Type B pancreatic cell (in vitro differentiated cells): ENCODE measurements around the gene HDAC8. TPM values are rescaled to one million over a fixed set of nuclear protein-coding genes. Genes with fewer than 3 reads are reported as not detected.

Source experiments
- DNase-seq: peaks from one replicate; pipeline ENCODE4 v3.0.0; 2021; ENCODE audit warnings: mixed read lengths; ENCODE audit not compliant: unreplicated experiment; ENCODE audit errors: extremely low spot score
- H3K27ac Mint-ChIP-seq: 2 replicates; pipeline ENCODE4 v1.8.0; 2021; ENCODE audit warnings: mild to moderate bottlenecking, mixed read lengths
- H3K27me3 Mint-ChIP-seq: 2 replicates; pipeline ENCODE4 v1.8.0; 2021; ENCODE audit warnings: mixed read lengths
- H3K36me3 Mint-ChIP-seq: 2 replicates; pipeline ENCODE4 v1.8.0; 2021; ENCODE audit warnings: mixed read lengths
- H3K4me1 Mint-ChIP-seq: one replicate; pipeline ENCODE4 v1.8.0; 2021; ENCODE audit warnings: mixed read lengths; ENCODE audit not compliant: unreplicated experiment
- H3K4me3 Mint-ChIP-seq: 2 replicates; pipeline ENCODE4 v1.8.0; 2021; ENCODE audit warnings: mild to moderate bottlenecking, mixed read lengths
- H3K9me3 Mint-ChIP-seq: 2 replicates; pipeline ENCODE4 v1.8.0; 2021; ENCODE audit warnings: mixed read lengths
- CTCF ChIP-seq: fragments of 200-600 bp; sonication (generic); conservative IDR thresholded peaks from 2 replicates; pipeline ENCODE4 v1.5.0; 2021; ENCODE audit warnings: antibody characterized with exemption, mild to moderate bottlenecking
- total RNA-seq: library from RNA; stranded (reverse); gene quantifications from 2 replicates; pipeline ENCODE4 v1.2.1, GENCODE V29; 2021; ENCODE audit warnings: low replicate concordance

HDAC8 gene
- total RNA-seq, 1 donor from 2014 or later: 32.4 TPM

- no peak for DNase-seq
These were observed 93.0 kb downstream of the HDAC8 start for GRCh38 chrX:72479324-72480274.

GRCh38 chrX:72478853-72479252, 93.8 kb downstream of the HDAC8 start:
- DNase-seq: no peak
- Mint-ChIP-seq H3K4me1 (peaks cover 17% of the 10 kb centered on the region), H3K27ac (peak overlapping the region; percentile 22), H3K4me3 (no peak overlapping the region), H3K27me3 (no peaks in the 10 kb centered on the region), H3K36me3 (peaks cover 7% of the 10 kb centered on the region), H3K9me3 (no peaks in the 10 kb centered on the region)
- TF ChIP-seq CTCF: no peak

More at GRCh38 chrX:72479324-72480274, 93.0 kb downstream of the HDAC8 start:
- Mint-ChIP-seq H3K27me3 (no peaks in the 10 kb centered on the region), H3K36me3 (peaks cover 7% of the 10 kb centered on the region), H3K4me3 (no peak overlapping the region), H3K9me3 (no peaks in the 10 kb centered on the region), H3K4me1 (peaks cover 17% of the 10 kb centered on the region), H3K27ac (peak overlapping the region; percentile 22)
- no peak for TF ChIP-seq CTCF

GRCh38 chrX:72478351-72478750, 94.3 kb downstream of the HDAC8 start:
- no peak for DNase-seq
- Mint-ChIP-seq H3K27ac (no peak overlapping the region), H3K4me1 (peaks cover 17% of the 10 kb centered on the region)

GRCh38 chrX:72477781-72478181, 94.9 kb downstream of the HDAC8 start:
- Mint-ChIP-seq H3K36me3 (peaks cover 7% of the 10 kb centered on the region), H3K4me3 (no peak overlapping the region), H3K27me3 (no peaks in the 10 kb centered on the region), H3K4me1 (peaks cover 17% of the 10 kb centered on the region), H3K9me3 (no peaks in the 10 kb centered on the region), H3K27ac (no peak overlapping the region)
- TF ChIP-seq CTCF: no peak
- DNase-seq: no peak

More at GRCh38 chrX:72478351-72478750, 94.3 kb downstream of the HDAC8 start:
- no peak for TF ChIP-seq CTCF
- Mint-ChIP-seq H3K4me3 (no peak overlapping the region), H3K9me3 (no peaks in the 10 kb centered on the region), H3K27me3 (no peaks in the 10 kb centered on the region), H3K36me3 (peaks cover 7% of the 10 kb centered on the region)

- no peak for DNase-seq
- H3K9me3 Mint-ChIP-seq: no peaks in the 10 kb centered on the region
- no peak for TF ChIP-seq CTCF
- no peaks in the 10 kb centered on the region for H3K27me3 Mint-ChIP-seq
- H3K36me3 Mint-ChIP-seq: peaks cover 11% of the 10 kb centered on the region
- no peak overlapping the region for H3K4me3 Mint-ChIP-seq
- H3K27ac Mint-ChIP-seq: peak overlapping the region; percentile 29
- H3K4me1 Mint-ChIP-seq: peaks cover 17% of the 10 kb centered on the region
These were observed 95.3 kb downstream of the HDAC8 start for GRCh38 chrX:72477376-72477775.
